H9 (cell line): ENCODE measurements around the gene ATP8A2. TPM values are rescaled to one million over a fixed set of nuclear protein-coding genes. Genes with fewer than 3 reads are reported as not detected.

ENCODE experiments used
- DNase-seq: peaks from one replicate; pipeline ENCODE4 v3.0.0-alpha.2; 2017
- H2AFZ ChIP-seq: one replicate; pipeline ENCODE4 v1.6.1; 2013; ENCODE audit warnings: mild to moderate bottlenecking, low read length, control low read depth, moderate library complexity
- H2AK5ac ChIP-seq: 2 replicates; pipeline ENCODE4 v1.6.1; 2013; ENCODE audit warnings: low read length, control low read depth, mixed read lengths; ENCODE audit not compliant: insufficient read length
- H2BK120ac ChIP-seq: one replicate; pipeline ENCODE4 v1.6.1; 2013; ENCODE audit warnings: low read depth, mild to moderate bottlenecking, low read length, control low read depth, inconsistent platforms; ENCODE audit not compliant: poor library complexity, severe bottlenecking
- H2BK12ac ChIP-seq: 2 replicates; pipeline ENCODE4 v1.6.1; 2013; ENCODE audit warnings: low read length, control low read depth, mixed read lengths, low read depth; ENCODE audit not compliant: insufficient read length
- H2BK15ac ChIP-seq: 2 replicates; pipeline ENCODE4 v1.6.1; 2013; ENCODE audit warnings: low read depth, low read length, control low read depth
- H2BK20ac ChIP-seq: one replicate; pipeline ENCODE4 v1.6.1; 2013; ENCODE audit warnings: low read depth, mild to moderate bottlenecking, low read length, control low read depth, inconsistent platforms; ENCODE audit not compliant: poor library complexity, severe bottlenecking
- H2BK5ac ChIP-seq: 2 replicates; pipeline ENCODE4 v1.6.1; 2013; ENCODE audit warnings: low read length, control low read depth, mixed read lengths; ENCODE audit not compliant: insufficient read length
- H3K14ac ChIP-seq: 2 replicates; pipeline ENCODE4 v1.6.1; 2013; ENCODE audit warnings: low read length, control low read depth; ENCODE audit not compliant: insufficient read depth
- H3K18ac ChIP-seq: 2 replicates; pipeline ENCODE4 v1.6.1; 2013; ENCODE audit warnings: low read depth, mild to moderate bottlenecking, mixed read lengths, low read length, control low read depth; ENCODE audit not compliant: insufficient read length
- H3K23ac ChIP-seq: 2 replicates; pipeline ENCODE4 v1.6.1; 2013; ENCODE audit warnings: low read length, control low read depth, mixed read lengths, low read depth; ENCODE audit not compliant: insufficient read length
- H3K23me2 ChIP-seq: 2 replicates; pipeline ENCODE4 v1.6.1; 2013; ENCODE audit warnings: low read depth, mild to moderate bottlenecking, mixed read lengths, low read length, control low read depth; ENCODE audit not compliant: insufficient read length, poor library complexity, severe bottlenecking
- H3K27ac ChIP-seq: 2 replicates; pipeline ENCODE4 v1.5.1; 2013; ENCODE audit warnings: low read length, control low read depth, mixed read lengths, low read depth; ENCODE audit not compliant: insufficient read length
- H3K27me3 ChIP-seq: 2 replicates; pipeline ENCODE4 v1.6.1; 2013; ENCODE audit warnings: low read length, control low read depth, inconsistent platforms; ENCODE audit not compliant: insufficient read depth
- H3K4ac ChIP-seq: 2 replicates; pipeline ENCODE4 v1.6.1; 2013; ENCODE audit warnings: low read depth, mild to moderate bottlenecking, control low read depth, inconsistent platforms, low read length, moderate library complexity
- H3K4me1 ChIP-seq: 2 replicates; pipeline ENCODE4 v1.6.1; 2013; ENCODE audit warnings: low read length, control low read depth, inconsistent platforms; ENCODE audit not compliant: insufficient read depth
- H3K4me2 ChIP-seq: 2 replicates; pipeline ENCODE4 v1.6.1; 2013; ENCODE audit warnings: low read length, control low read depth, mixed read lengths; ENCODE audit not compliant: insufficient read length, insufficient read depth
- H3K56ac ChIP-seq: 2 replicates; pipeline ENCODE4 v1.6.1; 2013; ENCODE audit warnings: low read depth, mild to moderate bottlenecking, mixed read lengths, low read length, control low read depth; ENCODE audit not compliant: insufficient read length
- H3K79me1 ChIP-seq: 2 replicates; pipeline ENCODE4 v1.6.1; 2013; ENCODE audit warnings: low read depth, mild to moderate bottlenecking, moderate library complexity, low read length, control low read depth, inconsistent platforms; ENCODE audit not compliant: insufficient read depth, poor library complexity, severe bottlenecking
- H3K79me2 ChIP-seq: 2 replicates; pipeline ENCODE4 v1.6.1; 2013; ENCODE audit warnings: low read length, control low read depth, inconsistent platforms; ENCODE audit not compliant: insufficient read depth
- H3K9ac ChIP-seq: 2 replicates; pipeline ENCODE4 v1.6.1; 2013; ENCODE audit warnings: low read length, control low read depth, mixed read lengths; ENCODE audit not compliant: insufficient read length; ENCODE audit errors: extremely low read depth
- H3K9me3 ChIP-seq: one replicate; pipeline ENCODE4 v1.6.1; 2013; ENCODE audit warnings: low read depth, low read length, inconsistent platforms; ENCODE audit not compliant: control insufficient read depth
- H3T11ph ChIP-seq: one replicate; pipeline ENCODE4 v1.6.1; 2013; ENCODE audit warnings: mild to moderate bottlenecking, low read length, control low read depth, inconsistent platforms
- H4K20me1 ChIP-seq: one replicate; pipeline ENCODE4 v1.6.1; 2013; ENCODE audit not compliant: control insufficient read depth, insufficient read length, insufficient read depth
- H4K5ac ChIP-seq: 2 replicates; pipeline ENCODE4 v1.6.1; 2013; ENCODE audit warnings: low read depth, mild to moderate bottlenecking, mixed read lengths, low read length, control low read depth; ENCODE audit not compliant: insufficient read length
- H4K8ac ChIP-seq: replicated peaks from 2 replicates; pipeline ENCODE4 v1.6.1; 2013; ENCODE audit warnings: low read length, control low read depth, mixed read lengths, low read depth; ENCODE audit not compliant: insufficient read length
- H4K91ac ChIP-seq: 2 replicates; pipeline ENCODE4 v1.6.1; 2013; ENCODE audit warnings: low read depth, mild to moderate bottlenecking, moderate library complexity, mixed read lengths, low read length, control low read depth; ENCODE audit not compliant: insufficient read length
- H3K27ac Mint-ChIP-seq, 3 experiments: 2 replicates in 2 of 3; 3 replicates in 1 of 3; pipeline ENCODE4 v1.8.0; 2020 to 2021; ENCODE audit warnings: mixed read lengths in 3 of 3, mild to moderate bottlenecking in 1 of 3, moderate library complexity in 1 of 3
- H3K27me3 Mint-ChIP-seq: 2 replicates; pipeline ENCODE4 v1.8.0; 2021; ENCODE audit warnings: low read depth, mild to moderate bottlenecking, moderate library complexity, mixed read lengths
- H3K36me3 Mint-ChIP-seq, 3 experiments: 2 replicates in 2 of 3; 3 replicates in 1 of 3; pipeline ENCODE4 v1.8.0; 2020 to 2021; ENCODE audit warnings: low read depth in 3 of 3, mixed read lengths in 3 of 3; ENCODE audit not compliant: insufficient read depth in 1 of 3
- H3K4me1 Mint-ChIP-seq, 2 experiments: 2 replicates each; pipeline ENCODE4 v1.8.0; 2020; ENCODE audit warnings: mixed read lengths in 2 of 2
- H3K4me3 Mint-ChIP-seq, 2 experiments: 2 replicates in 1 of 2; 3 replicates in 1 of 2; pipeline ENCODE4 v1.8.0; 2020 to 2021; ENCODE audit warnings: mild to moderate bottlenecking in 2 of 2, mixed read lengths in 2 of 2, moderate library complexity in 1 of 2
- H3K9me3 Mint-ChIP-seq, 2 experiments: 2 replicates in 1 of 2; 3 replicates in 1 of 2; pipeline ENCODE4 v1.8.0; 2020; ENCODE audit warnings: mild to moderate bottlenecking in 2 of 2, mixed read lengths in 2 of 2, moderate library complexity in 1 of 2
- CTCF ChIP-seq: fragments of 200-600 bp; sonication (generic); conservative IDR thresholded peaks from 3 replicates; pipeline ENCODE4 v1.8.0; 2021; ENCODE audit warnings: antibody characterized with exemption, mild to moderate bottlenecking
- WGBS: extraction: QIAGEN DNeasy Blood & Tissue Kit; methylation state at CpG from one replicate; pipeline ENCODE4 v1.1.7; 2013; ENCODE audit warnings: missing lambda C conversion rate, low lambda C conversion rate, mixed read lengths; ENCODE audit not compliant: insufficient read length; ENCODE audit errors: extremely low coverage; 5-methylcytosine and 5-hydroxymethylcytosine counted together
- total RNA-seq: library from RNA; stranded (reverse); gene quantifications from 2 replicates; pipeline ENCODE4 v1.2.1, GENCODE V29; 2021

Gene ATP8A2
- total RNA-seq, 1 experiment from 2014 or later = 18.2 TPM

DNA sequence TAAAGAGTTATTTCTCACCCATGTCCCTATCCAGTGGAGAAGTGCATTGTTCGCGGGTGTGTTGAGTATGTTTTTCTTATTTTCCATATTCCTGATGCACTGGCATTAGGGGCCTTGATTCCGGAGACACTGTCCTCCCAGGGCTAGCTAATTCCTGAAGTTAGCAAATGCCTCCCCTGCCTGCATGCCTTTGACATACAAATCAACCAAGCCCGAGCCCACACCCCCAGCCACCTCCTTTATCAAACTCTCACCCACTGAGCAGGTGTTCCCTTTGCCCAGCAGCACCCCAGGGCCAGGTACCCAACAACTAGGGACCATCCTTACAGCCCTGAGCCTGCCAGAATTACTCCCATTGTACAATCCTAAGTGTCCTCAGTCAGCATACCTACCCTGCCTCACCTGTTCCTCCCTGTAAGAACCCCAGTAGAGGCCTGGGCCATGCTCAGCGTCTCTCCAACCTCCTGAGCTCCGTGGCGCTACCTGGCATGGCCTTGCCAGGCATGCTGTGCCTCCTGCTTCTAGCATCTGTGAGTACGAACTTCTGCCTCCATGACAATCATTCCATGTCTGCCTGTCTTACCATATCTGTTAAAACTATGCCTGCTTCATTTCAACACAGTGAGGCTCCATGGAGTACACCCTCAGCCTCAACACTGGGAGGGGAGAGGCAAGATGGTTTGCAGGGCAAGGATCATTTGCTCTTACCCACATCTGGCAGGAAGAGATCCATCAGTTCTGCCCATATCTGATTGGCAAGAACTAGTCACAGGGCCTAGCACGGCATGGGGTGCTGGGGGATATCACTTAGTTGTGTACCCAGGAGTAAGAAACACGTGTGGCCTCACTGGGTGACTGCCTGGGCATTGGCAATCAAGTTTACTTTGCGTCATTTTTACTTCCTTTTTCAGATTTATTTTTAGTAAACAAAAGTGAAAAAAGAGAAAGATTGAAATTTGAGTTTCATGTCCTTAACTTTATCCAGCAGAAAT lies 476.2 kb downstream of the ATP8A2 start:
- Mint-ChIP-seq H3K36me3 (no peaks in the 10 kb centered on the region), H3K27ac (peak overlapping the region in 2 of 3 experiments; percentile 40 to 63; a peak in 2 of 7 replicates)
- TF ChIP-seq CTCF = no peak

More for the DNA sequence above, 476.2 kb downstream of the ATP8A2 start:
- H2BK120ac ChIP-seq = no peak overlapping the region
- H2BK5ac ChIP-seq = no peak overlapping the region
- H3K9me3 Mint-ChIP-seq = no peaks in the 10 kb centered on the region
- H3K18ac ChIP-seq = no peak overlapping the region
- H4K20me1 ChIP-seq = no peaks in the 10 kb centered on the region
- no peak overlapping the region for H3K4me2 ChIP-seq
- H3K79me2 ChIP-seq = no peaks in the 10 kb centered on the region
- H3K9me3 ChIP-seq = no peaks in the 10 kb centered on the region
- H3K14ac ChIP-seq = no peak overlapping the region
- H4K8ac ChIP-seq = no peak overlapping the region
- no peak overlapping the region for H2AFZ ChIP-seq
- no peak overlapping the region for H2AK5ac ChIP-seq
- no peak overlapping the region for H4K5ac ChIP-seq
- no peak overlapping the region for H4K91ac ChIP-seq
- H3K27ac ChIP-seq = no peak overlapping the region
- H3K4me3 Mint-ChIP-seq = peak overlapping the region in 1 of 2 experiments; percentile 8; a peak in 1 of 5 replicates
- DNase-seq = no peak
- peaks cover 9% of the 10 kb centered on the region; the same call in 1 of the 2 replicates for H3K4me1 ChIP-seq
- no peaks in the 10 kb centered on the region; the same call in 1 of the 2 replicates for H3K27me3 Mint-ChIP-seq
- H3K4ac ChIP-seq = no peak overlapping the region
- no peak overlapping the region for H3T11ph ChIP-seq
- no peak overlapping the region for H3K9ac ChIP-seq
- H3K4me1 Mint-ChIP-seq = peaks cover 45 to 47% of the 10 kb centered on the region in 2 experiments
- H3K56ac ChIP-seq = no peak overlapping the region
- H2BK20ac ChIP-seq = no peak overlapping the region
- WGBS = no CpG with 5 or more reads among the region's 11 CpGs
- H2BK15ac ChIP-seq = no peak overlapping the region
- H3K27me3 ChIP-seq = no peaks in the 10 kb centered on the region
- H3K79me1 ChIP-seq = no peaks in the 10 kb centered on the region
- H3K23ac ChIP-seq = no peak overlapping the region
- no peaks in the 10 kb centered on the region for H3K23me2 ChIP-seq
- no peak overlapping the region for H2BK12ac ChIP-seq
